Globus pallidus (tissue), 1 donor: ENCODE results near the gene INTS1.

Experiments used
- DNase-seq: peaks from one replicate; pipeline ENCODE4 v3.0.0-alpha.2; 2015; ENCODE audit warnings: low spot score

Gene INTS1

DNA sequence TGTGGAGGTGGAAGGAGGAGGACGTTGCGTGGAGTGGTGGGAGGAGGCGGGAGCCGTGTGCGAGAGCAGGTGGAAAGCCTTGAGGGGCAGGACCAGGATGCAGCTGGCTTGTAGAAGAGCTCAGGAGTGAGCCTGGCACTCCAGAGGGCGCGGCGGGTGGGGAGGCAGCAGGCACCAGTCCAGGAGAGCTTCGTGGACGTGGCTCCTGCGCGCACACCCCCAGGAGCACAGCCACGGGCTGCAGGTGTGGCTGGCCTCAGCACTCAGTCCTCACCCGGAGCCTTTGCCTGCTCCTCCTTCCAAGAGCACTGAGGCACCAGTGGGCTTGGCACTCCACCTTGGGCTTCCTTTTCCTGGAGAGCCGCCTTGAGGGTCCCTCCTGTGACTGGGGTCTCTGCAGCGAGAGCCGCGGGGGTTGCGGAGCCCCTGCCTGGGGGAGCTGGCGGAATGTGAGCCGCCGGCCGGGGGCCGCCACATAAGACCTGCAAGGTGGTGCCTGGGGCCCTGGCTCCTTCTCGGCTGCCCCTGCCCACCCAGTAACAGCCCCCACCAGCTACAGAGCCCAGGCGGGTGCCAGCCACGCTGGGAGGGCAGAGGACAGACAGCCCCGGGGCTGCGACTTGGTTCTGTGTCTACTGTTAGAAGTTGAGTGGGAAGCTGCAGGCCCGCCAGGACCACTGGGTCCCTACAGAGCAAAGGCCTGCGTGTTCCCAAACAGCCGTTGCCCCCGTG is 37.4 kb upstream of the INTS1 start:
- DNase-seq: no peak

DNA sequence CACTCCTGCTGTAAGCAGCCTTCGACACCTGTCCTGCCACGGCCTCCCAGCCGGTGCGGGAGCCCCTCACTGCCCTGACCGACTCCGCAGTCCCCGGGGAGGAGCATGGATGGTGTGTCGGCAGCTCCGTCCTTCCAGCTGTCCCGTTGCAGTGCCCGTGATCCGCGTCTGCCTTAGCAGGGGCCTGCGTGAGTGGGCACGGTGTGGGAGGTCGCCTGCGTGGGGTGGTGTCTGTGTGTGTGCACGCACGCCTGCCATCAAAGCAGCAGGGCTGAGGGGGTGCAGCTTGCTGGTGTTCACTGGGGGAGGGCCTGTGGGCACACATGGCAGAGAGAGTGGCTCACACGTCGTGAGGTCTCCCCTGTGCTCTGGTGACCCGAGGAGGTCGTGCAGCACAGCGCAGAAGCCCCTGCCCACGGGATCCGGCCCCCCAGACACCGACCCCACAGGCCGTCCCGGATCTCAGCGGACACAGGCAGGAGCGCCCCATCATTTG is 36.6 kb upstream of the INTS1 start:
- no peak for DNase-seq

DNA sequence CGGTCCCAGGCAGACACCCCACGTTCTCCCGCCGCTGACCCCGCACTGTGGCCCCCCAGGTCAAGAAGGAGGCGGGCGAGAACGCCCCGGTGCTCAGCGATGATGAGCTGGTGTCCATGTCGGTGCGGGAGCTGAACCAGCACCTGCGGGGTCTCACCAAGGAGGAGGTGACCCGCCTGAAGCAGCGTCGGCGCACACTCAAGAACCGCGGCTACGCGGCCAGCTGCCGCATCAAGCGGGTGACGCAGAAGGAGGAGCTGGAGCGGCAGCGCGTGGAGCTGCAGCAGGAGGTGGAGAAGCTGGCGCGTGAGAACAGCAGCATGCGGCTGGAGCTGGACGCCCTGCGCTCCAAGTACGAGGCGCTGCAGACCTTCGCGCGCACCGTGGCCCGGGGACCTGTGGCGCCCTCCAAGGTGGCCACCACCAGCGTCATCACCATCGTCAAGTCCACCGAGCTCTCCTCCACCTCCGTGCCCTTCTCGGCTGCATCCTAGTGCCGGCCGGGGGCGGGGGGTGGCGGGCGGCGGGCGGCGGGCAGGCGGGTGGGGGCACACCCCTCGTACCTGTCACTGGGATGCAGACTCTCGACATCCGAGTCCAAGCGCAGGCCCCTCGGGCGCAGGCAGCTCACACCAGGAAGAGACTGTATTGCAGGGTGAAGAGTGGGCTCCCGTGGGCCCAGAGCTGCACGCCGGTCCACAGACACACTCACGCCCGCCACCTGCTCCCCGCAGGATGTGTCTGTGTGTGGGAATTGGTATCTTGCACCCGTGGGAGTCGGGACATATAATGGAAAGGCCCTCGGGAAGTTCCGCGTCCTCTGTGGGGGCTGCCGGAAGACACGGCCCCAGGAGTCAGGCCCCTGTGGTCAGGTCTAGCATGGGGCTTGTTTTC is 35.9 kb upstream of the INTS1 start:
- DNase-seq: no peak

DNA sequence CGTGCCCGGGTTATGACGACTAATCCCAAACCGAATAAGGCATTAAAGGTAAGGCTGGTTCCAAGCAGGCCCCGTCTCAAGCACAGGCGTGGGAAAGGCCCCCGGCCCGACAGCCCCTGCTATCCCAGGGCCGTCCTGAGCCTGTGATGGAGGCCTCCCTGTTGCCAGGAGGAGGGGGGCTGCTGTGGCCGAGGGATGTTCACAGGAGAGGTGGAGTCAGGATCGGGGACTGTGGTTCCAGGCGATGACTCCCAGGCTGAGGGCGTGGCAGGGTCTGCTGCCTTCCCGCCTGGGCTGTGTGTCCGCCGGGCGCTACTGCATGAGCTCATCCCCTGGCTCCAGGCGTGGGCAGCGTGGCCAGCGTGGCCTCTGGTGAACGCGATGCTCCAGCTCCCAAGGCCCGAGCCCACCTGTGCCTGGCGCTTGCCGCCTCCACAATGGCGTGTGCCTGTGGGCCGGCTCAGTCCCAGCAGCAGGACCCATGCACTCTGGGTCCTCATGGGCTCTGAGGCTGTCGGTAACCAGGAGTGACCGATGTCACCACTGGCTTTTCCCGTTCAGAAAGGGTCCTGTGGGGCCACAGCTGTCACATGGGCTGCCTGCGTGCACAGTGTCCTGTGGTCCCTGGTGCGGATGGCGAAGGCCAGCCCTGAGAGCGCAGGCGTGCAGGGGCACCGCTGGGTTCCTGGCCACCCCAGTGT is 35.1 kb upstream of the INTS1 start:
- no peak for DNase-seq

GRCh38 chr7:1538544-1539180 is 34.5 kb upstream of the INTS1 start:
- no peak for DNase-seq

GRCh38 chr7:1537535-1538412 is 33.6 kb upstream of the INTS1 start:
- DNase-seq: no peak

GRCh38 chr7:1536743-1537534 is 32.8 kb upstream of the INTS1 start:
- peak; percentile 63 for DNase-seq

DNA sequence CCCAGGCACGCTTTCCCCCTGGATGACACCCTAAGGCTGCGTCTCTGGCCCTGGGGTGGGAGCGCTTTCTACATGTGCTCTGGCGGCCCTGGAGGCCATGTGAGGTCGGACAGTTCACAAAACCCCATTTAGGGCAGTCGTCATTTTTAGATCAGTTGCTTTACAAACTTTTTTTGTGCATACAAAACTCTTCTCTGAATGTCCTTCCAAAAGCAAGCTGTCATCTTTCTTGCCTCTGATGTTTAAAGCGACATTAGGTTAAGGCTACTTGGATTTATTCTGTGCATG is 32.2 kb upstream of the INTS1 start:
- DNase-seq: no peak

DNA sequence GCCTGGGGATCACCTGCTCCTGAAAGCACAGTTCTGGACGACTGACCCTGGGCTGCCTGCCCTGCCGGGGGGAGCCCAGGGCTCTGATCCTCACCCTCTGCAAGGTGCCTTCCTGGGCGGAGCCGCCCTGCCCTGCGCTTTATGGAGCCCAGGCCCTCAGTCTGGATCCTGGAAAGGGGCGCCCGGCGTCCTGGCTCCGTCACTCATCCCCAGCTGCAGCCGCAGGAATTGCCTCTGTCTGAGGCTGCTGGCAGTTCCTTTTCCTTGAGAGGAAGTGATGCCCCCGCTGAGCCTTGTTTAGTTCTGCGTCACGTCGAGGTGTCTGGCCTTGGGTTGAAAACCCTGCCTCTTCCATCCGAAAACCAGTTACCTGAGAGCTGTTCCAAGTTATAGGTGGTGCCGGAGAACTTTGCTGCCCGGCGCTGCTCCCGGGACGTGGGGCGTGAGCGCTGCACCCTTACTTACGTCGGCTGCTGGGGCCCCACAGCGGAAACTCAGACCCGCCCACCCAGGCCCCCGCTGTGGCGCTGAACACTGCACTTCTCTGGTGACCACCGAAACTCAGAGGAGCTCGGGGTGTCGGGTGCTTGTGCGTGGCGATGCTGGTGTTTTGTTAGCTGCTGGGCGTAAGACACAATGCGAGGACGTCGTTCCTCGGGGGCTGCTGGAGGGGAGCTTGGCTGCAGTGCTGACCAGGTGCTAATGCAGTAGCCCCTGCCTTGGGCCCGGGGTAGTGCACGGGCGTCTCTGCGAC is 31.7 kb upstream of the INTS1 start:
- no peak for DNase-seq

DNA sequence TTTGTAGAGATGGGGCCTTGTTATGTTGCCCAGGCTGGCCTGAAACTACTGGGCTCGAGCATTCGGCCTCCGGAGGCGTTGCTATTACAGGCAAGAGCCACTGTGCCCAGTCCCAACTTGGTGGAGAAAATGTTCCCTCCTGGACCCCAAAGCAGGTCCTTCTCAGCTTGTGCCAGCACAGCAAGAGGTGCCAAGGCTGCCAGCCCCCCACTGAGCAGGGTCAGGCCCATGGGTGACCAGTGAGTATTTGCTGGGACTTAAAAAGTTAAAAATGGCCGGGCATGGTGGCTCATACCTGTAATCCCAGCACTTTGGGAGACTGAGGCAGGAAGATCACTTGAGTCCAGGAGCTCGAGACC is 30.9 kb upstream of the INTS1 start:
- no peak for DNase-seq

DNA sequence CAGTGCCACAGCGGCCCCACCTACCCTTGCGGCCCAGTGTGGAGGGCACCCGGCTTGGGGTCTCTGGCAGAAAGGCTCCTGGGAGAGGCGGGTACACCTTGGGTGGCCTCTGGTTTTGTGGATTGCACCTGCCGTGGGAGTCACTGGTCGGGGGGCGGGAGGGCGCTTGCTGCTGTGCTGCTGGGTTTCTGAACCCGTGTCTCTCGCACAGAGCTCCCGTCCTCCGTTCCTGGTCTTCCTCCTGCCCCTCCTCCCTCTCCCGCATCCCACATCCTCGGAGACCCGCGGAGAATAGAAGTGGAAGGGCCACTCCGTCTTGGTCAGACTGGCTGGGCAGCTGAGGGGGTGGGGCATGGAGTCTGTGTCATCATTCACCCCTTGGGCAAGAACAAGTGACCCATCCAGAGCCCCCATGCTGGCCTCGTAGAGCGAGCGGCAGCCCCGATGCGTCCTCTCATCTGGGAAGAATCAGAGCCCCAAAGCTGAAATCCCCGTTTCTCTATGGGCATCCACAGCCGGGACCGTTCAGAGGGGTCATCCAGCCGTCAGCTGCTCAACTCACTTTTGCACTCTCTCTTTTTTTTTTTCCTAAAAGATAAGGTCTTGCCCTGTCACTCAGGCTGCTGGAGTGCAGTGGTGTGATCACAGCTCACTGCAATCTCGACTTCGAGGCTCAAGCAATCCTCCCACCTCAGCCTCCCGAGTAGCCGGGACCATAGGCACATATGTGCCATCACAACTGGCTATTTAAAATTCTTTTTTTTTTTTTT is 30.3 kb upstream of the INTS1 start:
- no peak for DNase-seq

DNA sequence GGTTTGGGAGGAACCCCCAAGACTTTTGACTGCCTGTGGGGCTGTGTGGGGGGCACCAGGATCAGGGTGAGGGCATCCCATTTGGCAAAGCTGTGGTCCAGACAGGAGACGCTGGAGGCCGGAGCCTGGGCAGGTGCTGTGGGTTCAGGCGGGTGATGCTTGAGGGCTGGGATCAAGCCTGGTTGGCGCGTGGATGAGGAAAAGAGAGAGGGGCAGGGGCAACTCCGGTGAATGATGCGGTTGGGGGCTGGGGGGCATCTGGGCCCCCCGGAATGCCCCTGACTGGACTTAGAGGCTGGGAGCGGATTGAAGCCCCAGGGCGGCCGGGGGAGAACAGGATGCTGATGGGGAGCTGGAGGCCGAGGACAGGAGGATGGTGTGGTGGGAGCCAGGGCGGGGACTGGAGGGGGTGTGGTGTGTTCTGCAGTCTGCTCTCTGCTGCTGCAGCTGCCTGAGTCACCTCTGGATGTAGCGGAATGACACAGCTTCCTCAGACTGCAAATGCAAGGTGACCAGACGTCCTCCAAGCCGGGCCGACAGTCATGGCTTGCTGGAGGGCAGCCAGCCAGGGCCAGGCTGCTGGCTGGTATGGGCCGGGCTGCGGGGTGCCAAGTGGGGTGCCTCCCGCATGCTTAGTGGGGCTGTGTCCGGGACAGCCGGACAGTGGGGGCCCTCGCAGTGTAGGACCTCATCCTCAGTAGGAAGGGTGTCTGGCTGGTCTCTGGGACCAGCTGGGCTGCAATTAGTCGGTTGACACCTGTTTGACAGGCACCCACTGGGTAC is 29.5 kb upstream of the INTS1 start:
- no peak for DNase-seq

DNA sequence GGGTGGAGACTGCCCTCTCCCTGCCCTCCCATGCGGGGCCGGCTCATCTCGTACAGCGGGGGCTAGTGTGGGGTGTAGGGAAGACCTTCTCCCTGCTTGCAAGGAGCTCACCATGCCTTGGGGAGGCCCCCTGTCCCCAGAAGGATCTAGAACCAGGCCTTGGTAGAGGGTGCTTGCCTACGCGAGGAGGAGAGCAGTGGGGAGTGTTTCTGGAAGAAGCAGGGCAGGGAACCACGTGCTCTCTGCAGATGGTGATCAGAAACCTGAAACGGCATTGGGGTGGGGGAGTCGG is 29.0 kb upstream of the INTS1 start:
- DNase-seq: no peak

DNA sequence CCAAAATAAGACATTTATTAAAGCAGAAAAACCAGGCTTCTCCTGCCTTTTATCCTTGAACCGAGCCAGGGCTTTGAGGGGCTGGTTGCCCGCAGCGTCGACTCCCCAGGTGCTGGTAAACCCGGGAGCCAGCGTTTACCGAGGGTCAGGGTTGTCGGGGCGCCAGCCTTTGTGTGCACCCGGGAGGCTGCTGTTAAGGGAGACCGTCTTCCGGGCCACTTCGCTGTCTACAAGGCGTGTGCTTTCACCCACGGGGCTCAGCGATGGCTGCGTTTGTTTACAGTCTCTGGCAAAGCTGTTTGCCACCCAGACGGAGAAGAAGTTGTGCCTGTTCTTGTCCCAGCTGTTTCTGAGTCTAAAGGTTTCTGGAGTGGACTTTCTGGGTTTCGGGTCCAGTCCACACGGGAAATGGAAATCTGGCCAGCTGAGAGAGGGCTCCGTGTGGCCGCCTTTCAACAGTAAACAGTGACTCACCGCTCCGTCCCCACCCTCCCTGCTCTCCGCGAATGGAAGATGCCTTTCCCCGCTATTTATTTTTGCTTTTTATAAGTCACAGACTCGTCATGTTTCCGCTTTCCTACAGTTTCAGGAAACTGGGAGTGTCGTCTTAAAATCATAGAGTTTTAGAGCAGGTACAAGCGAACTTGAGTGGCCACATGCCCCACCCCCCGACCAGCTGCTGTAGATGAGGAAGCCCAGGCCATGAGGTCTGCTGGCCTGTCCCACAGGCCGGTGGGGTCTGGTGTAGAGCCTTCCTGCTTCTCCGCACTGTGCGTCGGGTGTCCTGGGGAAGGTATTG is 28.5 kb upstream of the INTS1 start:
- no peak for DNase-seq

DNA sequence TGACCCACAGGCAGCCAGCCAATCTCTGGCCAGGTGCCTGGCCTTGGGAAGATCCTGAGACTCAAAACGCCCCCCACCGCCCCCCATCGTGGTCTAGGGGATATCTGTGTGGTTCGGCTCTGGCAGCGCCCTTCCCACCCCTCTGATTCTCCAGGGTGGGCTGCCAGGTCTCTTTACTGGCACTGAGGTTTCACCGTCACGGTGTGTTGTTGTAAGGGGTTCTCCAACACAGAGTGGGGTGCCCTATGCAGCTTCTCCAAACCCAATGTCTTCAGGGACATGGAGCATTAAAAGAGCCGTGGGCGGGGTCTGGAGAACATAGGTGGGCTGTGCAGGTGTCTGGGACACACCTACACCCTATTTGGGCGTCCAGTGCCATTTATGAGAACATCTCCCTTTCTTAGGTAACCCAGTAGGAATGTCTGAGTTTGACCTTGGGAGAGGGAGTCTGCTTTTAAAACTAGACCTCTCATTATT is 27.8 kb upstream of the INTS1 start:
- DNase-seq: no peak

- no peak for DNase-seq
Measured at GRCh38 chr7:1531263-1531978, 27.2 kb upstream of the INTS1 start.

- no peak for DNase-seq
Measured at GRCh38 chr7:1530946-1531262, 26.7 kb upstream of the INTS1 start.
